Measurements from ENCODE around the gene RUNX1. TPM values are rescaled to one million over a fixed set of nuclear protein-coding genes. Genes with fewer than 3 reads are reported as not detected.

Gene RUNX1
- total and polyA plus RNA-seq, 2 experiments from 2014 or later: 0.12 TPM; not detected in 1

DNA sequence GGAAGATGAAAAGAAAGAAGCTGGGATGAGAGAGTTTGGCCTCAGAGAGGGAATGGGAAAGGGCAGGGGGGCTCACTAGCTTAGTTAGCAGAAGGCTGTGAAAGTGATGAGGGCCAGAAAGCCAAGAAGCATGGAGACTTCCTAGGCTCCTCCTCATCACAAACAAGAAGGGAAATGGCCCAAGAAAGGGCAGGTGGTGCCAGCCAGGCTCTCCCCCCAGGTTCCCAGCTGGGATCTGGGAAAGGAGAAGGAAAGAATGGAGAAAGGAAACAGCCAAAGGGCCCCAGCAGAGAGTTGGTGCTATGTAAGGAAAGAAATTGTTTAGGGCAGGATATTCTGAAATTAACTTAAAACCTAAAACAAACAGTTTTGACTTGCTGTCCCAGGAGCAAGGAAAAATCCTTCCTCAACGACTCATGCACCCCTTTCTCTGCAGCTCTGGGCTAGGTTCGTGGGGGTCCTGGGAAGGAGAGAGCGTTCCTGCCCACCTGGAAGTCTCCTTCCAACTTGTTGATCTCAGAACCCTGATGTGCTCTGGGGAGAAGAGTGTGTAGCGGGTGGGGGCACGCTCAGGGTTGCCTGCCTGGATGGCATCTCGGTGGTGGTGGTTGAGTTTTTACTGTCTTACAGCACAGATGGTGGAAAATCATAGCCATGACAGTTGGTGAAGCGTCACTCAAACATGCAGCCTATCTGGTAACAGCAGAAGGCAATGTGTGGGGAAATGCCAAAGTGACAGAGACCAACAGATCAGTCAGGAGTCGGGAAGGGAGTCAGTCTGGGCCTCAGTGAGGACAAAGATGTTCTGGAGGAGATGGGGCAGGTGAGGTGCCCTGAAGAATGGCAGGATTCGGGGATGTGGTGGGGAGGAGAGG, 233.0 kb downstream of the RUNX1 start:
- peaks cover 34% of the 10 kb centered on the region for H3K27me3 ChIP-seq
- H3K4me3 ChIP-seq: no peak overlapping the region
- H3K9me3 ChIP-seq (ENCODE audit: low read depth): no peaks in the 10 kb centered on the region
- no peak overlapping the region for H3K27ac ChIP-seq
- no peaks in the 10 kb centered on the region for H3K4me1 ChIP-seq (ENCODE audit: low read depth)
- no peak for DNase-seq (ENCODE audit: low read depth in 1 of 2, low spot score in 1 of 2)
- H3K36me3 ChIP-seq: no peaks in the 10 kb centered on the region
- TF ChIP-seq, protein P1, sequence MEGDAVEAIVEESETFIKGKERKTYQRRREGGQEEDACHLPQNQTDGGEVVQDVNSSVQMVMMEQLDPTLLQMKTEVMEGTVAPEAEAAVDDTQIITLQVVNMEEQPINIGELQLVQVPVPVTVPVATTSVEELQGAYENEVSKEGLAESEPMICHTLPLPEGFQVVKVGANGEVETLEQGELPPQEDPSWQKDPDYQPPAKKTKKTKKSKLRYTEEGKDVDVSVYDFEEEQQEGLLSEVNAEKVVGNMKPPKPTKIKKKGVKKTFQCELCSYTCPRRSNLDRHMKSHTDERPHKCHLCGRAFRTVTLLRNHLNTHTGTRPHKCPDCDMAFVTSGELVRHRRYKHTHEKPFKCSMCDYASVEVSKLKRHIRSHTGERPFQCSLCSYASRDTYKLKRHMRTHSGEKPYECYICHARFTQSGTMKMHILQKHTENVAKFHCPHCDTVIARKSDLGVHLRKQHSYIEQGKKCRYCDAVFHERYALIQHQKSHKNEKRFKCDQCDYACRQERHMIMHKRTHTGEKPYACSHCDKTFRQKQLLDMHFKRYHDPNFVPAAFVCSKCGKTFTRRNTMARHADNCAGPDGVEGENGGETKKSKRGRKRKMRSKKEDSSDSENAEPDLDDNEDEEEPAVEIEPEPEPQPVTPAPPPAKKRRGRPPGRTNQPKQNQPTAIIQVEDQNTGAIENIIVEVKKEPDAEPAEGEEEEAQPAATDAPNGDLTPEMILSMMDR (IDR thresholded peaks at IDR 0.05; ENCODE audit: low read depth, low read length): no peak

DNA sequence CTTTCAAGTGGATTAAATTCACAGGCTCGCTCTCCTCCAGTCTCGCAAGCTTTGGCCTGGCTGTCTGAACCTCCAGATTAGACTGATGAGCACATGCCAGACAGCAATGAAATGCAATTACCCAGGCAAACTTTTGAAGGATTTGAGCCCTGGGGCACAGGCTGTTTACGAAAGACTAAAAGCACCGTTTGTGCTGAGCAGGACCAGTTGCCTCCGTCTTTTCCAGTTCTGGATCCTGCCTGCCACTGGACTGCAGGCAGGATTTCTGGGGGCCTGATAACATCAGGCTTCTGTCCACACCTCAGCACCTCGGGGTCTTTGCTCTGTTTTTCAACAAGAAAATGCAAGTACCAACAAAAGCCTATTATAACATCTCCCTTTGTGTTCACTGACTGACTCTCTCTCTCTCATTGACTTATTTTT, 234.6 kb downstream of the RUNX1 start:
- TF ChIP-seq, protein P1 (IDR thresholded peaks at IDR 0.05; ENCODE audit: low read depth, low read length): no peak
- Histone ChIP-seq H3K36me3 (no peaks in the 10 kb centered on the region), H3K27me3 (peaks cover 47% of the 10 kb centered on the region), H3K4me3 (no peak overlapping the region), H3K27ac (no peak overlapping the region), H3K9me3 (ENCODE audit: low read depth) (no peaks in the 10 kb centered on the region), H3K4me1 (ENCODE audit: low read depth) (no peaks in the 10 kb centered on the region)
- no peak for DNase-seq (ENCODE audit: low read depth in 1 of 2, low spot score in 1 of 2)

DNA sequence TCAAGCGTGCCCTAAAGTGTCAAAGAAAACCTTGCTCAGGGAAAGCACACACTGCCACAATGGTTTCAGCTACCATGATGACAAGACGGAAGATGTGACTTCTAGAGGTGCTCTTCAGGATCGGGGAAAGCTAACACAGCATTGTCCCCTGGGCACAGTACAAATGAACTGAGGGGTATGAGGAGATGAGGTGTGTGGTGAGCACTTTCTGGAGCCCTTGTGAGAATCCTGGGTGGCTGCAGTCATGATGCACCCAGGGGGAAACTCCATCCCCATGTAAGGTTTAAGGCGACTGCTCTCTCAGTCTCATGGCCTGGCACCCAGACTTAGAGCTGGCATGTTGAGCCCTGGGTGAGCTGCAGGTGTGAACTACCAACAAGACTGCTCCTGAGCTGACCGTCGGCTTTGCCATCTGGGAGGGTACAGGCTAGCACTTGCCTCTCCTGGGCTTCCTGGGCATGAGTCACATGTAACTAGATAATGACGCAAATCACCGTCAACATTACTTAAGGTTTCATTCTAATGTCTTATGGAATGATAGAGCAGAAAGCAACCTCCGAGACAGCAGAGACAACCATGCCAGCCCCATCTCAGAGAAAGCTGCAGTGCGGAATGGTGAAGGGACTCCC, 235.7 kb downstream of the RUNX1 start:
- TF ChIP-seq, protein P1 (IDR thresholded peaks at IDR 0.05; ENCODE audit: low read depth, low read length): no peak
- Histone ChIP-seq H3K27me3 (peaks cover 47% of the 10 kb centered on the region), H3K27ac (no peak overlapping the region), H3K36me3 (no peaks in the 10 kb centered on the region), H3K9me3 (ENCODE audit: low read depth) (no peaks in the 10 kb centered on the region), H3K4me1 (ENCODE audit: low read depth) (no peaks in the 10 kb centered on the region), H3K4me3 (no peak overlapping the region)
- DNase-seq (ENCODE audit: low read depth in 1 of 2, low spot score in 1 of 2): peak in 1 of 2 donors; percentile 81

DNA sequence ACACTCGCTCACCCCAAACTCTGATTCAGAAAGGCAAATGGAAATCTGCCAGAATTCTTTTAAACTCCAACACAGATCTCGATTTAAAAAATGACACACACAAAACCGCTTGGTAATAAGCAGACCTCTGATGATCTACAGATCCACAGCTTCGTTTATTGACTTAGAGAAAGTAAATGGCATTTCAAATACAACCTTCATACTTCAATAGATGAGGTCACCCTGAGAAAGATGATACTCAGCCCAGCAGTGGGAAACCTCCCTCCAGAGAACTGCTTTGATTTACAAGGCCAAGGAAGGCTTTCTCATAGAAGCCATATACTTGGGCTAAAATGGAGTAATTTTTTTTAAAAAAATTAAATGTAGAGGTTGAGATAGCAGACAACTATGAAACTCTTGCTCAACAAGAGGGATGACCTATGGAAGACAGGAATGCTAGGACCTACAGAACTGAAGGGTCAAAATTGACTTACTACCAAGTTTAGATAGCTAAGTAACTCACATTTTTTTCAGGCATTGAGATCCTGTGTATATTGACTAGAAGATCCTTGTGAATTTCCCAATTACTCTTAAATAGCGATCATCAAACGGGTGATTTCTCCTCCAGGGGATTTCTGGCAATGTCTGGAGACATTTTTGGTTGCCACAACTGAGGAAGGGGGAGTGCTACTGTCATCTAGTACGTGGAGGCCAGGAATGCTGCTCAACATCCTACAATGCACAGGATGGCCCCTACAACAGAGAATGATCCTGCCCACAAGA, 236.4 kb downstream of the RUNX1 start:
- no peaks in the 10 kb centered on the region for H3K9me3 ChIP-seq (ENCODE audit: low read depth)
- no peak overlapping the region for H3K4me3 ChIP-seq
- DNase-seq (ENCODE audit: low read depth in 1 of 2, low spot score in 1 of 2): peak in 1 of 2 donors; percentile 58
- H3K4me1 ChIP-seq (ENCODE audit: low read depth): no peaks in the 10 kb centered on the region
- H3K27me3 ChIP-seq: peaks cover 47% of the 10 kb centered on the region
- no peak overlapping the region for H3K27ac ChIP-seq
- H3K36me3 ChIP-seq: no peaks in the 10 kb centered on the region
- TF ChIP-seq, protein P1 (IDR thresholded peaks at IDR 0.05; ENCODE audit: low read depth, low read length): no peak

DNA sequence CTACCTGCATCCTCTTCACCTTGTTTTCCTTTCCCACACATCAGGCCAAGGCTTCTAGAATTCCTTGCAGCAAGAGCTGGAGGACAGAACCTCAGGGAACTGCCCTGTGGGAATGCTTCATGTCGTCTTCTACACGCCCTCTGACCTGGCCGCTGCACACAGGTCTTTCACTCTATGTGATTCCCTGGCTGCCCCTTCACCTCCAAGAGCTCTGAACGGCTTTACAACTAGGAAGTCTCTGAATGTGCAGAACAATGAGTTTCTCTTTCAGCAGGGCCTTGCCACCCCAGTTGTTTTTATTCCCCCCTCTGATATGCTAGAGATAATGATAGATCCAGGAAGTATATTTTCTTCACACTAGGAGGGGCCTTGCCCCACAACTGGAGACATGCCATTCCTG, 237.7 kb downstream of the RUNX1 start:
- Histone ChIP-seq H3K27ac (no peak overlapping the region), H3K27me3 (peaks cover 43% of the 10 kb centered on the region), H3K9me3 (ENCODE audit: low read depth) (no peaks in the 10 kb centered on the region), H3K36me3 (no peaks in the 10 kb centered on the region), H3K4me3 (no peak overlapping the region), H3K4me1 (ENCODE audit: low read depth) (no peaks in the 10 kb centered on the region)
- DNase-seq (ENCODE audit: low read depth in 1 of 2, low spot score in 1 of 2): no peak
- TF ChIP-seq, protein P1 (IDR thresholded peaks at IDR 0.05; ENCODE audit: low read depth, low read length): no peak

Data from cardiac muscle cell (in vitro differentiated cells and primary cell).